ENCODE measurements around the gene CCDC191.

CCDC191 gene

DNA sequence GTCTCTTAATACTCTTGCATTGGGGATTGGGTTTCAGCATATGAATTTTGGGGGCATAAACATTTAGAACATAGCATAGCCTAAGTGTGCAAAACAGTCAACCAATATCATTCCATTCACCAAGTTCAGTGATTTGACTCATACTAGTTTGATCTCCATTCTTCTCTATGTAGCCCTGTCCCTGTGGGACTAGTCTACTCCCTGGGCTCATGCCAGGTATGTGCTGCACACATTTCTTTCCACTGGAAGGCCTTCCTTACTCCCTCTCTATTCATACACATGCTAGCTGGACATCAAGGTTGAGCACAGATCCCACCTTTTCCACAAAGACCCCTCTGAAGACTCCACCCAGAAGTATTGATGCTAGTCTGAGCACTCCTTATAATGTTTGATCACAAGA is 103.4 kb downstream of the CCDC191 start:
- DNase-seq, result no peak

DNA sequence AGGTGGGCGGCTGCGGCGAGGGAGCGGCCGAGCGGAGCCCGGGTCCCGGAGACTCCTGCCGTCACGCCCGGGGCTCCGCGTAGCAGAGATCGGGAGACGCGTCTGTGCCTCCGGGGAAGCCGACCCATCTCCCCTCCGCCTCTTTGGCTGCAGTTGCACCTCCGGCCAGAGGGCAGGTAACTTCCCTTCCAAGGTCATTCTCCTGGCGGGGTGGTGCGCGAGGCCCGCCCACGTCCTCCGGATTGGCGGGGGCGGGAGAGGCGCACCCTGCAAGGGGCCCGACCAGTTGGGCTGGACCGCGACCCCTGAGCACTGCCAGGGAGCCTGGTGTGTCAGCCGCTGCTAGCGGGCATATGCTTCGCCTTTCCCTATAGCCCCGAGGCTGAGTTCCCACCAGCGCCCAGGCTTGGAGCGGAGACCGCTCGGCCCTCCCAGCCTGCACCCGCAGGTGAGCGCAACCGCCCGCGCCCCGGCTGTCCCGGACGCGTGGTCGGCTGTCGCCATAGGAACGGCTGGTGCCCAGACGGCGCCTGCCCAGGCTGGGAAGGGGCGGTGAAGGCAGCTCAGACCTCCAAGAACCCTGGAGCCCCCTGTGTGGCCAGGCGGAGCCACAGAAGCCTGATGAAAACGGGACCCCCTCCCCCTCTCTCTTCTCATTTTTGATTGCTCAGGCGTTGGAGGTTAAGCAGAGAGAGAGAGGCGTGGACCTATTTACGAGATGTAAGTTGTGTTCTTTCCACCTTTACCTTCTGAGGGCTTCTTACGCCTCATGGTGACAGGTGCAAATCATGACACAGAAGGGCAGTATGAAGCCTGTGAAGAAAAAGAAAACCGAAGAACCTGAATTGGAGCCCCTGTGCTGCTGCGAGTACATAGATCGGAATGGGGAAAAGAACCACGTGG is 108.1 kb downstream of the CCDC191 start:
- peak; percentile 21 for DNase-seq

DNA sequence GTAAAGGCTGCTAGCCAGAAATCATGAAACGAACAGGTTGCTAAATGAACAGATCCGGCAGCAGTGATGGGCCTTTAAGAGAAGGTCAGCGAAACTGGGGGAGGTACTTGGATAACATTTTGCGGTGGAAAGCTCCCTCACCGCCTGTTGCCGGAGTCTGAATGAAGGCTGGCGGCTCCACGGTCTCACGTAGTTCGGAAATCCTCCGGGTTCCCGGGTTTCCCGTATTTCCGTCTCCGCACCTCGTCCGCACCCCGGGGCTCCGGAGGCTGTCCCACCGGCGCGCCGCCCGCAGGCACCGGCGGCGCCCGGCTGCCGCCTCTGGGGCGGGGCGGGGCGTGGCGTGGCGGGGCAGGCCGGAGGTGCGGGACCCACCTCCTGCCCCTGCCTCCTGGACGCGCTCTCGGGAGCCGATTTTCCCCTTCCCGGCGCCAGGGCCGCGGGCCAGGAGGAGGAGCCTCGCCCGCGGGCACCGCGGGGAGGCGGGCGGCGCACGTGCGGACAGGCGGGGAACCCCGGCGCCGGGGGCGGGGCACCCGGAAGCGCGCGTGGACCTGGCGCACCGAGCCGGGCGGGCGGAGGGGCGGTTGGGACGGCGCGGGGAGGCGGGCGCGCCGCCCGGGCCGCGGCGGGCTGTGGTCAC is 108.8 kb downstream of the CCDC191 start, which contains the start of gene ZDHHC23:
ZDHHC23 (plus strand) TSS at position 642 of the 643 bp plus-strand sequence. CDS start 790 bp downstream, outside the sequence.
- peak; percentile 64 for DNase-seq

DNA sequence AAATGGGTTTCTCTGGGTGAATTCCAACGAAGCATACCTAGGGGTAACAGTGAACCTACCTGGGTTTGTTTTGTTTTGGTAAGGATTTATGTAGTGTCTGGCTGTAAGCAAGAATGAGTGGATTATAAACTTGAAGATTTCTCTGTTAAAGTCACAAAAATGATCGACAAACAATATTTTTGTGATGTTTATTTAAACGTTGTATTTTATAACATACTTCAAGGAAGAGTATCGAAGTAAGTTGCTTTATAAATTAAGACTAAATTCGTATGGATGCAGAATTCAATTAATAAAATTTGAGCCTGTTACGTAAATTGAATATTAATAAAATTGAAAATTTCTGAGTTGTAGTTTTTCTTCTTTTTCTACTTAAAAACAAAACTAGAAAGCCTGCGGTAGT is 109.5 kb downstream of the CCDC191 start:
- no peak for DNase-seq

DNA sequence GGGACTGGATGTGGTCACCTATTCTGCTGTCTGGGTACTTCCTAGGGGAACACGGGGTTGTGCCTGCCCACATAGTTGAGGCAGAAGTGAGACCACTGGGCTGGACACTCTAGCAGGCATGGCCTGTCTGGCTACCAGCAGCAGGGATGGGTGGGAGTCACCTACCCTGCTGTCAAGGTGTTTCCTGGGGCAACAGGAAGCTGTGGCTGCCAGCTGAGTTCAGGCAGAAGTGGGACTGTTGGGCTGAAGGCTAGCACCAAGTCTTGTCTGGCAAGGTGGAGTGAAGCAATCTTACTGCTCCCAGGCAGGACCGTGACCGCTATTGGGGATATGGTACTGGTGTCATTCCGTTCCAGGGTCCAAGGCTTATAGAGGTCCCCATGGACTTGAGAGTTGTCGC is 128.8 kb downstream of the CCDC191 start:
- DNase-seq, result no peak

GRCh38 chr3:113914646-113915045 is 141.7 kb downstream of the CCDC191 start:
- no peak for DNase-seq
